ENCODE results near the gene PRKAG2. TPM values are rescaled to one million over a fixed set of nuclear protein-coding genes. Genes with fewer than 3 reads are reported as not detected.

PRKAG2 gene
- total and polyA plus RNA-seq, 2 of the 8 experiments (the other 6 are each of a cell fraction or from before 2014, with no cell fraction given), result 7.5 to 18.1 TPM

DNA sequence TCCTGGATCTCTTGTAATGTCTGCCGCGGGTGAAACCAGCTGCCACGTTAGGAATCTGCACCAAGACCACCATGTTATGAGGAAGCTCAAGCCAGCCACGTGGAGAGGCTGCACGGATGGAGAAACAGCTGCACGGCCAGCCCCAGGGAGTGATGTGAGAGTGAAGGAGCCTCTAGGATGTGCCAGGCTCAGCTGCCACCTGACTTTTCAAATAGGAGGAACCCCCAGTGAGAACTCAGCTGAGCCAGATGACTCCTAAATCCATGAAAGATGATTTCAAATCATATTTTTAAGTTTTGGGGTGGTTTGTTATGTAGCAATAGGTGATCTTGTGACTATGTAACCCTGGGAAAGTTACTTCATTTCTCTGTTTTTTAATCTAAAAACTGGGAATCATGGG, 71.7 kb downstream of the PRKAG2 start:
- Histone ChIP-seq H3K18ac (ENCODE audit: extremely low read depth, low read length) (no peak overlapping the region), H3K27me3 (replicated peaks in 1 of 4; ENCODE audit: control insufficient read depth in 3 of 4, extremely low read depth in 1 of 4, insufficient read depth in 3 of 4, low read length in 3 of 4) (no peaks in the 10 kb centered on the region), H4K8ac (ENCODE audit: extremely low read depth, insufficient read depth, low read length) (no peak overlapping the region), H2AK5ac (ENCODE audit: low read depth, low read length) (no peak overlapping the region), H2BK12ac (ENCODE audit: low read depth, low read length) (no peak overlapping the region), H3K23ac (ENCODE audit: insufficient read length) (no peak overlapping the region), H3K4ac (replicated peaks; ENCODE audit: insufficient read length, low read depth, low read length) (no peak overlapping the region), H3K4me1 (replicated peaks in 1 of 4; ENCODE audit: control insufficient read depth in 3 of 4, insufficient read depth in 4 of 4, low read length in 3 of 4) (no peaks in the 10 kb centered on the region), H3K23me2 (ENCODE audit: low read depth, low read length) (no peaks in the 10 kb centered on the region), H3K36me3 (ENCODE audit: control insufficient read depth in 2 of 4, insufficient read depth in 4 of 4, low read length in 3 of 4) (no peaks in the 10 kb centered on the region), H3K79me2 (ENCODE audit: control insufficient read depth in 1 of 2, insufficient read depth in 2 of 2, low read length in 2 of 2) (no peaks in the 10 kb centered on the region), H2BK5ac (ENCODE audit: low read depth, low read length) (no peak overlapping the region), H4K20me1 (replicated peaks in 1 of 2; ENCODE audit: control insufficient read depth in 1 of 2, insufficient read depth in 2 of 2, low read length in 2 of 2) (no peaks in the 10 kb centered on the region), H2AFZ (ENCODE audit: low read length) (no peak overlapping the region), H2BK20ac (ENCODE audit: low read length) (no peak overlapping the region), H3K4me2 (ENCODE audit: insufficient read depth in 1 of 2, low read depth in 2 of 2, low read length in 2 of 2) (no peak overlapping the region), H3K56ac (replicated peaks; ENCODE audit: insufficient read length, low read depth, low read length) (no peak overlapping the region), H3K9me3 (ENCODE audit: insufficient read depth in 2 of 2, low read depth in 1 of 2, low read length in 1 of 2) (no peaks in the 10 kb centered on the region), H3K27ac (ENCODE audit: low read depth, low read length) (no peak overlapping the region), H3K4me3 (ENCODE audit: extremely low read depth in 1 of 4, insufficient read depth in 2 of 4, low read depth in 3 of 4, low read length in 4 of 4) (no peak overlapping the region), H2BK15ac (ENCODE audit: low read length) (no peak overlapping the region), H3K79me1 (ENCODE audit: low read depth, low read length) (no peaks in the 10 kb centered on the region), H4K5ac (ENCODE audit: insufficient read length, low read depth, low read length) (no peak overlapping the region), H2BK120ac (replicated peaks; ENCODE audit: low read depth, low read length) (no peak overlapping the region), H3K9ac (replicated peaks in 1 of 4; ENCODE audit: extremely low read depth in 1 of 4, low read depth in 3 of 4, low read length in 3 of 4) (no peak overlapping the region), H3K14ac (ENCODE audit: insufficient read length) (no peak overlapping the region), H4K91ac (replicated peaks; ENCODE audit: insufficient read length, low read length) (no peak overlapping the region)
- ChIA-PET POLR2A (ENCODE audit: partially characterized antibody) (no interaction called here), CTCF (ENCODE audit: partially characterized antibody) (interaction anchor here (2.0 to 2.1 kb wide), 2 partner anchors 9 to 22 kb away, joined by 5 to 11 read pairs; no protein-coding TSS in a partner anchor)
- FAIRE-seq (no peak), DNase-seq (ENCODE audit: low read depth in 1 of 2, low spot score in 2 of 2) (no peak)
- 88% methylated on average over 6 of the region's 6 CpGs; no CpG with 5 or more reads in 1 of the 2 experiments for WGBS, 2 experiments (ENCODE audit: extremely low coverage in 1 of 2, insufficient coverage in 1 of 2, insufficient read length in 1 of 2, insufficient replicate concordance in 2 of 2, low coverage in 1 of 2, low lambda C conversion rate in 2 of 2, missing lambda C conversion rate in 1 of 2)
- TF ChIP-seq BCL11A (IDR thresholded peaks at IDR 0.05; ENCODE audit: low read depth in 2 of 2, low read length in 2 of 2) (no peak), RXRA (IDR thresholded peaks at IDR 0.05; ENCODE audit: insufficient read depth, low read depth, low read length) (no peak), TBP (IDR thresholded peaks at IDR 0.05; ENCODE audit: low read depth, low read length) (no peak)

Measured in H1 (cell line).